HUES48 (cell line): Measurements from ENCODE around the gene OBP2A.
"Not testable (repeated sequence)": the region's sequence is repeated elsewhere in the genome, so short reads cannot be mapped to it uniquely, and the experiment has no call there.

Source experiments
- H3K27ac ChIP-seq: one replicate; pipeline ENCODE4 v1.7.0; 2013; ENCODE audit warnings: low read depth, low read length, inconsistent platforms
- H3K27me3 ChIP-seq: 2 replicates; pipeline ENCODE4 v1.6.1; 2013; ENCODE audit warnings: mild to moderate bottlenecking, low read length; ENCODE audit not compliant: control insufficient read depth, insufficient read depth
- H3K36me3 ChIP-seq: 2 replicates; pipeline ENCODE4 v1.6.1; 2013; ENCODE audit warnings: low read length; ENCODE audit not compliant: control insufficient read depth, insufficient read depth
- H3K4me1 ChIP-seq: 2 replicates; pipeline ENCODE4 v1.6.1; 2013; ENCODE audit warnings: mild to moderate bottlenecking, low read length; ENCODE audit not compliant: control insufficient read depth, insufficient read depth
- H3K4me3 ChIP-seq: 2 replicates; pipeline ENCODE4 v1.5.1; 2013; ENCODE audit warnings: mild to moderate bottlenecking, low read depth, low read length
- H3K9ac ChIP-seq: 2 replicates; pipeline ENCODE4 v1.6.1; 2013; ENCODE audit warnings: mild to moderate bottlenecking, low read depth, low read length, moderate library complexity
- H3K9me3 ChIP-seq: 2 replicates; pipeline ENCODE4 v1.6.1; 2013; ENCODE audit warnings: low read length; ENCODE audit not compliant: control insufficient read depth, insufficient read depth

Gene OBP2A

GRCh38 chr9:135545646-135546176 lies at the start of gene OBP2A:
Gene OBP2A, plus strand, starts transcription at chr9:135546126. Its CDS starts 55 bp downstream, at chr9:135546181.
- H3K4me3 ChIP-seq, H3K9me3 ChIP-seq, H3K27ac ChIP-seq, H3K27me3 ChIP-seq, H3K4me1 ChIP-seq, H3K9ac ChIP-seq, H3K36me3 ChIP-seq: not testable (repeated sequence)

GRCh38 chr9:135498381-135499126 lies 47.4 kb upstream of the OBP2A start:
- H3K4me1 ChIP-seq: peaks cover 16% of the 10 kb centered on the region
- no peak overlapping the region for H3K4me3 ChIP-seq
- H3K36me3 ChIP-seq: peaks cover 20% of the 10 kb centered on the region
- H3K9ac ChIP-seq: no peak overlapping the region
- no peak overlapping the region for H3K27ac ChIP-seq
- no peaks in the 10 kb centered on the region for H3K9me3 ChIP-seq
- H3K27me3 ChIP-seq: no peaks in the 10 kb centered on the region

GRCh38 chr9:135499326-135500070 lies 46.4 kb upstream of the OBP2A start:
- peaks cover 29% of the 10 kb centered on the region for H3K36me3 ChIP-seq

GRCh38 chr9:135500071-135500524 lies 45.8 kb upstream of the OBP2A start:
- no peaks in the 10 kb centered on the region for H3K27me3 ChIP-seq
- H3K4me3 ChIP-seq: peak overlapping the region; percentile 92
- peaks cover 35% of the 10 kb centered on the region for H3K36me3 ChIP-seq
- peaks cover 16% of the 10 kb centered on the region for H3K4me1 ChIP-seq
- no peaks in the 10 kb centered on the region for H3K9me3 ChIP-seq
- no peak overlapping the region for H3K9ac ChIP-seq
- H3K27ac ChIP-seq: no peak overlapping the region

More at GRCh38 chr9:135499326-135500070, 46.4 kb upstream of the OBP2A start:
- no peaks in the 10 kb centered on the region for H3K9me3 ChIP-seq
- H3K27ac ChIP-seq: peak overlapping the region; percentile 59
- H3K9ac ChIP-seq: no peak overlapping the region
- peak overlapping the region; percentile 92 for H3K4me3 ChIP-seq
- no peaks in the 10 kb centered on the region for H3K27me3 ChIP-seq
- peaks cover 16% of the 10 kb centered on the region for H3K4me1 ChIP-seq

- peaks cover 16% of the 10 kb centered on the region for H3K4me1 ChIP-seq
- no peaks in the 10 kb centered on the region for H3K27me3 ChIP-seq
- no peaks in the 10 kb centered on the region for H3K9me3 ChIP-seq
- H3K36me3 ChIP-seq: peaks cover 39% of the 10 kb centered on the region
- H3K4me3 ChIP-seq: peak within 1 kb of the TSS; percentile 92
- H3K27ac ChIP-seq: peak within 1 kb of the TSS; percentile 59
- peak within 1 kb of the TSS; percentile 89 for H3K9ac ChIP-seq
Measured at GRCh38 chr9:135500525-135501260, 45.2 kb upstream of the OBP2A start, which contains the start of gene MRPS2. Gene MRPS2, plus strand, starts transcription at chr9:135500682. Its CDS starts 29 bp downstream, at chr9:135500711.

GRCh38 chr9:135501261-135502167 lies 44.4 kb upstream of the OBP2A start:
- Histone ChIP-seq H3K36me3 (peaks cover 39% of the 10 kb centered on the region), H3K4me1 (peaks cover 16% of the 10 kb centered on the region), H3K27ac (peak overlapping the region; percentile 59)

GRCh38 chr9:135502168-135502872 lies 43.6 kb upstream of the OBP2A start:
- H3K27me3 ChIP-seq: no peaks in the 10 kb centered on the region
- no peaks in the 10 kb centered on the region for H3K9me3 ChIP-seq
- H3K4me1 ChIP-seq: peaks cover 16% of the 10 kb centered on the region
- H3K4me3 ChIP-seq: no peak overlapping the region
- peaks cover 39% of the 10 kb centered on the region for H3K36me3 ChIP-seq
- no peak overlapping the region for H3K27ac ChIP-seq
- no peak overlapping the region for H3K9ac ChIP-seq

More at GRCh38 chr9:135501261-135502167, 44.4 kb upstream of the OBP2A start:
- Histone ChIP-seq H3K4me3 (peak overlapping the region; percentile 92), H3K27me3 (no peaks in the 10 kb centered on the region), H3K9ac (peak overlapping the region; percentile 89), H3K9me3 (no peaks in the 10 kb centered on the region)

- Histone ChIP-seq H3K4me1 (peaks cover 16% of the 10 kb centered on the region), H3K9ac (no peak overlapping the region)
Measured at GRCh38 chr9:135502873-135503321, 43.0 kb upstream of the OBP2A start.

GRCh38 chr9:135503371-135504261 lies 42.3 kb upstream of the OBP2A start:
- H3K4me3 ChIP-seq: no peak overlapping the region
- H3K4me1 ChIP-seq: peaks cover 16% of the 10 kb centered on the region
- H3K9me3 ChIP-seq: no peaks in the 10 kb centered on the region
- H3K9ac ChIP-seq: no peak overlapping the region
- no peaks in the 10 kb centered on the region for H3K27me3 ChIP-seq
- H3K27ac ChIP-seq: no peak overlapping the region
- H3K36me3 ChIP-seq: peaks cover 39% of the 10 kb centered on the region

More at GRCh38 chr9:135502873-135503321, 43.0 kb upstream of the OBP2A start:
- Histone ChIP-seq H3K9me3 (no peaks in the 10 kb centered on the region), H3K27ac (no peak overlapping the region), H3K4me3 (no peak overlapping the region), H3K27me3 (no peaks in the 10 kb centered on the region), H3K36me3 (peaks cover 39% of the 10 kb centered on the region)
